Spleen (tissue), 11 donors: Measurements from ENCODE around the gene TMEM108. TPM values are rescaled to one million over a fixed set of nuclear protein-coding genes. Genes with fewer than 3 reads are reported as not detected.

Experiments used
- DNase-seq: peaks from one replicate; pipeline ENCODE4 v3.0.0-alpha.2; 2020
- H3K27ac ChIP-seq, 8 donors: fragments of 200-600 bp; sonication (generic) in 7 of 8; 1 replicate in 4 of 8; 2 replicates in 4 of 8; pipeline versions ENCODE4 v1.5.0 to v1.8.0; 2016 to 2021; ENCODE audit warnings: inconsistent platforms in 4 of 8, mild to moderate bottlenecking in 4 of 8, moderate library complexity in 1 of 8
- H3K27me3 ChIP-seq, 7 donors: fragments of 200-600 bp; sonication (generic) in 6 of 7; replicated peaks in 1 of 7; 1 replicate in 4 of 7; 2 replicates in 3 of 7; pipeline versions ENCODE4 v1.5.0 to v1.8.0; 2016 to 2021; ENCODE audit warnings: inconsistent platforms in 3 of 7, mild to moderate bottlenecking in 1 of 7
- H3K36me3 ChIP-seq, 6 donors: fragments of 200-600 bp; sonication (generic) in 5 of 6; 1 replicate in 4 of 6; 2 replicates in 2 of 6; pipeline versions ENCODE4 v1.5.0 to v1.8.0; 2016 to 2021; ENCODE audit warnings: inconsistent platforms in 2 of 6
- H3K4me1 ChIP-seq, 6 donors: fragments of 200-600 bp; sonication (generic) in 5 of 6; 1 replicate in 3 of 6; 2 replicates in 3 of 6; pipeline versions ENCODE4 v1.5.0 to v1.8.0; 2016 to 2021; ENCODE audit warnings: inconsistent platforms in 3 of 6
- H3K4me3 ChIP-seq, 8 donors: fragments of 200-600 bp; sonication (generic) in 7 of 8; 1 replicate in 4 of 8; 2 replicates in 4 of 8; pipeline versions ENCODE4 v1.5.0 to v1.8.0; 2016 to 2021; ENCODE audit warnings: inconsistent platforms in 4 of 8, mild to moderate bottlenecking in 4 of 8, moderate library complexity in 2 of 8
- H3K9me3 ChIP-seq, 8 donors: fragments of 200-600 bp; sonication (generic) in 7 of 8; 1 replicate in 4 of 8; 2 replicates in 4 of 8; pipeline versions ENCODE4 v1.5.0 to v1.8.0; 2016 to 2021; ENCODE audit warnings: inconsistent platforms in 4 of 8
- POLR2A ChIP-seq, 3 donors: fragments of 450-650 bp; IDR thresholded peaks; one replicate each; pipeline ENCODE4 v1.5.1; 2017; ENCODE audit warnings: antibody characterized with exemption in 3 of 3, mild to moderate bottlenecking in 1 of 3
- POLR2AphosphoS5 ChIP-seq, 3 donors: sonication (generic); formaldehyde crosslinking; IDR thresholded peaks; one replicate each; pipeline ENCODE4 v1.5.1; 2017; ENCODE audit warnings: antibody characterized with exemption in 3 of 3
- WGBS, 5 donors: extraction: QIAGEN DNeasy Blood & Tissue Kit in 3 of 5; methylation state at CpG; one replicate each; pipeline versions ENCODE4 v1.1.5 to v1.1.7; 2013 to 2018; 5-methylcytosine and 5-hydroxymethylcytosine counted together
- intact Hi-C: fragments of 100-400 bp; cut with DNase I; formaldehyde crosslinking; loops from one replicate; pipeline ENCODE4 v1.15.0; 2023; ENCODE audit warnings: low total_unique reads
- polyA plus RNA-seq, 3 donors: library from polyadenylated mRNA; stranded (reverse); fragments of 200-250 nt; gene quantifications; one replicate each; pipeline ENCODE4 v1.2.1, GENCODE V29; 2013
- total RNA-seq, 7 donors: library from RNA; depleted of rRNA in 3 of 7; stranded (reverse); fragments of >200 nt in 3 of 7; fragmentation: NEBNext Ultra II Directional in 4 of 7; extraction: Animal tissue kit (Norgen Biotek cat#: 25700) in 4 of 7; gene quantifications; one replicate each; pipeline versions ENCODE4 v1.1.0 to v1.2.1, GENCODE V29; 2016 to 2021
- TF ChIP-seq, protein P1 (sequence below), 11 experiments: fragments of 200-600 bp in 7 of 11; fragments of 450-650 bp in 4 of 11; sonication (generic) in 4 of 11; IDR thresholded peaks in 8 of 11; conservative IDR thresholded peaks in 3 of 11; 1 replicate in 7 of 11; 2 replicates in 4 of 11; pipeline versions ENCODE4 v1.4.0 to v1.8.0; 2016 to 2021; ENCODE audit warnings: antibody characterized with exemption in 11 of 11, inconsistent platforms in 4 of 11, mild to moderate bottlenecking in 1 of 11
- donor health status: healthy with polysubstance abuse.
- donor health status: DM: no; HTN: no; CAD: no; lungs with moderate emphysema.
- donor health status: DM: no; HTN: no; CAD: no.
- donor health status: Bipolar disorder and iron deficiency.
- donor health status: healthy.
- donor health status: DM: no; HTN: no; CAD: no.
- donor health status: DM: yes; HTN: yes; CAD: no.

TMEM108 gene
- total and polyA plus RNA-seq, 10 donors = 0.20 to 4.0 (median 1.1) TPM

DNA sequence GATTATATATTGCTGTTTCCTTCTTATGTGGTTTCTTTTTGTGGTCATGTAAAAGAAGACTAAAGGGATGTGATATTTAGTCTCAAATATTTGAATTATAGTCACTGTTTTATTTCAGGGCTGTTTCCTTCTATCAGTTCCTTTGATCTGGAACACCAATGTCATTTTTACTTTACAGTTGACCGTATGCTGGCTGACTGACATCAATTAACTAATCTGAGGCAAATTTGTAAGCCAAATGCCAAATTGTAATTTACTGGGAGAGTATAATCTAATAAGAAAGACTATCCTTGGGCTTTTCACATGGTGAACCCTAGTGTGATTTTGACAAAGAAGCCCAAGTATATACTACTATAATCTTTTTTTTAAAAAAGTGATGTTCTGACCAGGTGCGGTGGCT lies 87.6 kb downstream of the TMEM108 start:
- H3K27me3 ChIP-seq = no peaks in the 10 kb centered on the region
- no peak overlapping the region for H3K27ac ChIP-seq
- H3K36me3 ChIP-seq = no peaks in the 10 kb centered on the region
- H3K4me1 ChIP-seq = peaks cover 0 to 7% (median 0%) of the 10 kb centered on the region in 6 donors
- WGBS, 5 donors = 71 to 87% (median 77%) methylated on average over 2 of the region's 2 CpGs
- intact Hi-C loops = no loop called here
- DNase-seq = no peak
- no peak for TF ChIP-seq POLR2A (IDR thresholded peaks at IDR 0.05)
- TF ChIP-seq, protein P1, sequence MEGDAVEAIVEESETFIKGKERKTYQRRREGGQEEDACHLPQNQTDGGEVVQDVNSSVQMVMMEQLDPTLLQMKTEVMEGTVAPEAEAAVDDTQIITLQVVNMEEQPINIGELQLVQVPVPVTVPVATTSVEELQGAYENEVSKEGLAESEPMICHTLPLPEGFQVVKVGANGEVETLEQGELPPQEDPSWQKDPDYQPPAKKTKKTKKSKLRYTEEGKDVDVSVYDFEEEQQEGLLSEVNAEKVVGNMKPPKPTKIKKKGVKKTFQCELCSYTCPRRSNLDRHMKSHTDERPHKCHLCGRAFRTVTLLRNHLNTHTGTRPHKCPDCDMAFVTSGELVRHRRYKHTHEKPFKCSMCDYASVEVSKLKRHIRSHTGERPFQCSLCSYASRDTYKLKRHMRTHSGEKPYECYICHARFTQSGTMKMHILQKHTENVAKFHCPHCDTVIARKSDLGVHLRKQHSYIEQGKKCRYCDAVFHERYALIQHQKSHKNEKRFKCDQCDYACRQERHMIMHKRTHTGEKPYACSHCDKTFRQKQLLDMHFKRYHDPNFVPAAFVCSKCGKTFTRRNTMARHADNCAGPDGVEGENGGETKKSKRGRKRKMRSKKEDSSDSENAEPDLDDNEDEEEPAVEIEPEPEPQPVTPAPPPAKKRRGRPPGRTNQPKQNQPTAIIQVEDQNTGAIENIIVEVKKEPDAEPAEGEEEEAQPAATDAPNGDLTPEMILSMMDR (IDR thresholded peaks at IDR 0.05 in 8 of 11, conservative IDR thresholded peaks at IDR 0.05 in 3 of 11) = no peak
- no peak for TF ChIP-seq POLR2AphosphoS5 (IDR thresholded peaks at IDR 0.05)
- no peaks in the 10 kb centered on the region for H3K9me3 ChIP-seq
- H3K4me3 ChIP-seq = no peak overlapping the region

DNA sequence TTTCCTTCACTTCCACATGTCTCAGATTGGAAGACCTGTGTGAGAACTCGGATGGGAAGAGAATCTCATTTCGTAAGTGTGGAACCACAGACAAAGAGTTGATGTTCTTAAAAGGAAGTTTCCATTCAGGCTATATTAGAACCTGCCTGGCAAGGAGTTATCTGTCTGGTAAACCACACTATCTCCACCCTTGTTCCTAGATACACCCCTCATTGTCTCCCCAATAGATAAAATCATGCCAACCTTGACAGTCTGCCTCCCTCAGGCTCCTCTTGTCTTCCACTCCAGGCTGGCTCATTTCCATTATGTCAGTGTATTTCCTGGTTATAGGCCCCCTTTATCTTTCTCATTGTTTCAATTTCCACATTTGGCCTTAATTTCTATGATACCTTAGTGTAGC lies 89.2 kb downstream of the TMEM108 start:
- no peak for DNase-seq
- no peaks in the 10 kb centered on the region for H3K4me1 ChIP-seq
- TF ChIP-seq POLR2AphosphoS5 (IDR thresholded peaks at IDR 0.05) = no peak
- TF ChIP-seq, protein P1 (IDR thresholded peaks at IDR 0.05 in 8 of 11, conservative IDR thresholded peaks at IDR 0.05 in 3 of 11) = no peak
- TF ChIP-seq POLR2A (IDR thresholded peaks at IDR 0.05) = no peak
- H3K27ac ChIP-seq = no peak overlapping the region
- intact Hi-C loops = no loop called here
- H3K36me3 ChIP-seq = no peaks in the 10 kb centered on the region
- no peaks in the 10 kb centered on the region for H3K9me3 ChIP-seq
- no peaks in the 10 kb centered on the region for H3K27me3 ChIP-seq
- WGBS, 5 donors = 55 to 76% (median 73%) methylated on average over 2 of the region's 2 CpGs
- no peak overlapping the region for H3K4me3 ChIP-seq

DNA sequence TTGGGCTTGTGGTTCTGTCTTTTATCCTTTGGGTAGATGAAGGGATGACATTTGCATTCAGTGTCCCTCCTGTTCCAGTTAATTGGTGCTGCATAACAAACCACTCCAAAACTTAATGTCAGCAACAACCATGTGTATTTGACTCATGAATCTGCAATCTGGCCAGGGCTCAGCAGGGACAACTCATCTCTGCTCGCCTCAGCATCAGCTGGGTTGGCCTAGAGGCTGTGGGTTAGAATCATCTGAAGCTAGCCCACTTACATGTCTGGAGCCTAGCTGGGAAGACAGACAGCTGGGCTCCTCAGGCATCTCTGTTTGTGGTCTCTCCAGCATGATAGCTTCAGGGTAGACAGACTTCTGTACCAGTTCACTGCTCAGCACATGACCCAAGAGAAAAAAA lies 92.0 kb downstream of the TMEM108 start:
- intact Hi-C loops = no loop called here
- no peak for DNase-seq
- H3K27ac ChIP-seq = no peak overlapping the region
- WGBS, 5 donors = 75 to 86% (median 85%) methylated on average over 1 of the region's 1 CpG
- H3K27me3 ChIP-seq = peaks cover 0 to under 1% (median 0%) of the 10 kb centered on the region in 7 donors
- H3K36me3 ChIP-seq = no peaks in the 10 kb centered on the region
- H3K9me3 ChIP-seq = no peaks in the 10 kb centered on the region
- TF ChIP-seq, protein P1 (IDR thresholded peaks at IDR 0.05 in 8 of 11, conservative IDR thresholded peaks at IDR 0.05 in 3 of 11) = no peak
- no peak for TF ChIP-seq POLR2A (IDR thresholded peaks at IDR 0.05)
- no peak for TF ChIP-seq POLR2AphosphoS5 (IDR thresholded peaks at IDR 0.05)
- H3K4me1 ChIP-seq = no peaks in the 10 kb centered on the region
- H3K4me3 ChIP-seq = no peak overlapping the region

DNA sequence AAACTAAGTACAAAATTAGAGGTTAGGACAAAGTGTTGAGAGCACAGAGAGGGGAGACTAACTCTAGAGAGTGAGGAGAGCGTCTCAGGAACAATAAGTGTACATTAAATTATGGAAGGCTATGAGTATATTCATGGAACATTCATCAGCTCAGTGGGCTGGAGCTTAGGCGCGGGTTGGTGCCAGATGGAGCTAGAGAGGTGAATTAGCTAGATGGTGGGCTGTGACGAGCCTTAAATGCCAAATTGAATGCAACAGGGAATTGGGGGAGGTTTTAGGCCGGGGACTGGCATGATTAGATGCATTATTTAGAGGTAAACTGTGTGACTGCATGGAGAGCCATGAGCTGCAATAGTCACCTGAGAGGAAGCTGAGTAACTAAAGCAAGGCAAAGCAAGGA lies 97.1 kb downstream of the TMEM108 start:
- Histone ChIP-seq H3K27ac (no peak overlapping the region), H3K4me1 (no peaks in the 10 kb centered on the region), H3K27me3 (peaks cover 0 to 6% (median 0%) of the 10 kb centered on the region in 7 donors), H3K9me3 (peaks cover 0 to 4% (median 0%) of the 10 kb centered on the region in 8 donors), H3K36me3 (no peaks in the 10 kb centered on the region), H3K4me3 (no peak overlapping the region)
- no peak for DNase-seq
- intact Hi-C loops = no loop called here
- TF ChIP-seq POLR2AphosphoS5 (IDR thresholded peaks at IDR 0.05) = no peak
- TF ChIP-seq, protein P1 (IDR thresholded peaks at IDR 0.05 in 8 of 11, conservative IDR thresholded peaks at IDR 0.05 in 3 of 11) = no peak
- no peak for TF ChIP-seq POLR2A (IDR thresholded peaks at IDR 0.05)
- WGBS, 5 donors = 79 to 93% (median 86%) methylated on average over 5 of the region's 5 CpGs
